NCI-H774 (cell line): ENCODE results near the gene DRC3.

Experiments
- DNase-seq: peaks from one replicate; lab custom pipeline; 2025; lab: John Stamatoyannopoulos, UW

Gene DRC3

GRCh38 chr17:18055597-18055996 is 82.9 kb downstream of the DRC3 start:
- DNase-seq: no peak

- no peak for DNase-seq
Observed at GRCh38 chr17:18056214-18056613, 83.6 kb downstream of the DRC3 start.

GRCh38 chr17:18059283-18059682 is 86.6 kb downstream of the DRC3 start:
- DNase-seq: no peak

GRCh38 chr17:18064053-18064452 is 91.4 kb downstream of the DRC3 start:
- DNase-seq: no peak

- no peak for DNase-seq
Observed at GRCh38 chr17:18065546-18065945, 92.9 kb downstream of the DRC3 start.
